GM18867 (cell line): ENCODE measurements around the gene SP9.

Experiments
- ATAC-seq: cut with Tn5 transposase; IDR thresholded peaks from one replicate; pipeline ENCODE4 v1.9.1; 2021; ENCODE audit warnings: mild to moderate bottlenecking, moderate library complexity; ENCODE audit not compliant: unreplicated experiment

The SP9 gene

DNA sequence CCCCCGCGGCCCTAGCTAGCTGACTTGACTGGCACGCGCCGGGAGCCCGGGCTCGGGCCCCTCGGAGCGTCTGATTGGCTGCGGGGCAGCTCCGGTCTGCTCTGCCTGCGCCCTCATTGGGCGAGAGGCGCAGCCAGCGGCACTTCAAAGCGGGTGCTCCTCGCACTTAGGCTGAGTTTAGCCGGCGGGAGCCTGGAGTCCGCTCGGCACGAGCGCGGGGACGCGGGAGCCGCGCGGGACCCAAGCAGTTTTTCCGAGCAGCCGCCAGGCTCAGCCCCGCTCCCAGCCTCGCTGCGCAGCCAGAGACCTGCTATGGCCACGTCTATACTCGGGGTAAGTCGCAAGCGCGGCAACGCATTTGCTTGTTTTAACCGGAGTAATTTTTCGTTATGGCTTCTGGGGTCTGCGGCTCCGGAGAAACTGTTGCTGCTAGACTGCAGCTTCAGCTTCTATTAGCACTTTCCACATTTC lies at the start of gene SP9:
Gene SP9 (plus strand): TSS at position 174 of the 471 bp plus-strand sequence. CDS start 139 bp downstream, at position 313.
- no peak for ATAC-seq

DNA sequence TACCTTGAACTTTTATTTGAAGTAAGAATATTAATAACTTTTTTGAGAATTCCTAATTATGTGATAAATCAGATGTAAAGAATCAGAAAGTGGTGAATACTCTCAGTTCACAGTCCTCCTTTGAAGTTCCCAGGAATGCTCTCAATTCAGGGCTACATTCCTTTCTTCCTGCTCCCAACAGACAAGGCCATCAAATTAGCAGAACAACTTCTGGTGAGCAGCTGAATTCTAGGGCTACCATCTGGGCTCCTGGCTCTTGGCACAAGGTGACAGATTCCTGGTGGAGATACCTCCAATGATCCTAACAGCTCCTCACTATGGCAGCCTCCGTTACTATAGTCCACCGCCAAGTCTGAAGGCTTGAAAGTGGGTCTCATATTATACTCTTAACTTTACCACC lies 48.6 kb upstream of the SP9 start:
- no peak for ATAC-seq

DNA sequence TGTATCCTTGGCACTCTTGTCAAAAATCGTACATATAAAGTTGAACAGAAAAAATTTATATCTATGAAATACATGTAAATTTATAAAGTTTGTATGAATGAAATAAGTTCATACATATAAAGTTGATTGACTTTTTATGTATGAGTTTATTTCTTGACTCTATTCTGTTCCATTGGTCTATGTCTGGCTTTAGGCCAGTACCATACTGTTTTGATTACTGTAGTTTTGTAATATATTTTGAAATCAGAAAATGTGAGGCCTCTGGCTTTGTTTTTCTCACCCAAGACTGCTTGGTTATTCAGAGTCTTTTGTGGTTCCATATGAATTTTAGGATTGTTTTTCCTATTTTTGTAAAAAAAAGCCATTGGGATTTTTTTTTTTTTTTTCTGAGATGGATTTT lies 41.8 kb upstream of the SP9 start:
- ATAC-seq: no peak

DNA sequence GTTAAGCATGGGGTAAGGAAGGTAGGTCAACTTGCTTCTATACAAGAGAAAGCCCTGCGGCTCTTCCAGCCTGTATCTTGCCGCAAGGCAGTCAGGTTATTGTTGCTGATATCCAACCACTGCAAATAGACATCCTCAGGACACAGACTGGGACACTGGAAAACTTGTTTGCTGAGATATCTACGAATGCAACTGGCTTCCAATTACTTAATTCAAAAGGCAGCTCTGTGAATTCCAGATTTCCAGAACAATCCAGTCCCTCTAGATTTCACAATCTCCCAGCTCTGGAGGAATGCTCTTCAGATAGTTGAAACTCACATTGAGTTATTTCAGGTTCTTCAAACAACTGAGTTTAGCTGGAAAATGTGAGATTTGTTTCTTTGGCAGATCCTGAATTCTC lies 34.6 kb upstream of the SP9 start:
- no peak for ATAC-seq

DNA sequence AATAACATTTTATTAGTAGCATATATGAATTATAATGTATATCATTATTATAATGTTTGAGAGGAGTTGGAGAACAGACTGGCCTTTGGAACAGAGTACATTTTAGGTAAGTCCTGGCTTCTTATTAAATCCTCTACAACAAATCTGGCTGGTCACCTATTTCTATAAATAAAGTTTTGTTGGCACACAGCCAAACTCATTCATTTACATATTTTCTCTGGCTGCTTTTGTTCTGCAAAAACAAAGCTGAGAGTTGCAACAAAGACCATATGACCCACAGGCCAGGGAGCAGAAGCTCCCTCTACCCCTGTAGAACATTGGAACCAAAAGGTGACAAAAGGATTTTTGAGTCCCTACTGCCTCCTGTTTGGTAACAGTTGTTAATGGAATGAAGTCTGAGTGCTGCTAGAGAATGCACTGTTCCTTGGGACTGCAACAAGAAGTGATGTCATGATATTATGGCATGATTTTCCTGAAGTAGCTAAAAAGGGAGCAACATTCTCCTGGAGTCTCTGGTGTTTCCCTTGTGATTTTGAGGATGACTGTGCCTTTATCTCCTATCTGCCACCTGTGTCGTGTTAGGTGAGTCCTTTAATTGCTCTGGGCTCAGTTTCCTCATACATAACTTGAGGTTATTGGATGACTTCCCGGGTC lies 22.0 kb upstream of the SP9 start:
- no peak for ATAC-seq

DNA sequence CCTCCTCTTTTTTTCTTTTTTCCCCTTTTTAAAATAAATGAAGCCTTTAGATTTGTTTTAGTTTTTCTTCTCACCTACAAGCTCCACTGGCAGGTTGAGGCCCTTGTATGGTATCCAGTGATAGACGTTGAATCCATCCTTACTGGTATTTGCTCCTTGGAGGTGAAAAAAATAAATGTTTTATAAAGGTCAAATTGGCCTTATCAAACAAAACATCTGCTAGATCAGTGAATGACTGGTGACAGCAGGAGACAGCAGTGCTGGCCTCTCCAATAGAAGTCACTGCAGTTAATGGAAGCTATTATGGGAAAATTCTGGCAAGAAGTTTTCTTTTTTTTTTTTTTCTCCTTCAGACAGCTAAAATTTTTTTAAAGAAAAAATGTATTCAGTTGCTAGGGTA lies 12.6 kb upstream of the SP9 start:
- no peak for ATAC-seq

DNA sequence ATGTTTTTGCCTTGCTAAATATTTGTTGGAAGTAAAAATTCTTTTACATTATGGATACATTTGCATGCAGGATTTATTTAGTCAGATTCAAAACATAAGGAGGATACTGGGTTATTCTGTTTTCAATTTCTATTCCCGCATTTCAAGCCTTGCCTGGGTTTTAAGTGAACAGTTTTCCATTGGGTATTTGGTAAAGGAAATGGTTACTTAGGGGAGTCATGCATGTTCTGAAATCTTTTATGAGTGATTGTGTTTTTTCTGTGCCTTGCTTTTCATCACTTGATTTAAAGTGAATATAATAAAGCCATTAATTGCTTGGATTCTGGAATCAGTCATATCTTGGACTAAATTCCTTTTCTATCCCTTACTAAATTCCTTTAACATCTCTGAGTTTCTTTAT lies 12.0 kb upstream of the SP9 start:
- no peak for ATAC-seq

DNA sequence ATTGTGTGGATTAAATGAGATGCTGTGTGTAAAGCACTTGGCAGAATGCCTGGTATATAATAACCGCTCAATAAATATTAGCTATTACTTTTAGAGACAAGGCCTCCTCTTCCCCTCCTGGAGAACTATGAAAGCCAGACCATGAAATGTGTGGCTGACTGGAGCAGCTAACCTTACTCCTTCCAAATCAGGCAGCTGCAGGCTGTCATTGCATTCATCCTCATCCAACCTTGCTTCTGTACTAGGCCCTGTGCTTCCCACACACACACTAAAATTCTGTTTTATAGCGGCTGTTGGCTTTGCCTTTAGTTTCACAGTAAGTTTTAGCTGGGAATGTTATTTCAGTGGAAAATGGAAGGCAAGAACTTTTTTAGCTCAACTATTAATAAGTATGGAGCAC lies 10.2 kb upstream of the SP9 start:
- no peak for ATAC-seq

DNA sequence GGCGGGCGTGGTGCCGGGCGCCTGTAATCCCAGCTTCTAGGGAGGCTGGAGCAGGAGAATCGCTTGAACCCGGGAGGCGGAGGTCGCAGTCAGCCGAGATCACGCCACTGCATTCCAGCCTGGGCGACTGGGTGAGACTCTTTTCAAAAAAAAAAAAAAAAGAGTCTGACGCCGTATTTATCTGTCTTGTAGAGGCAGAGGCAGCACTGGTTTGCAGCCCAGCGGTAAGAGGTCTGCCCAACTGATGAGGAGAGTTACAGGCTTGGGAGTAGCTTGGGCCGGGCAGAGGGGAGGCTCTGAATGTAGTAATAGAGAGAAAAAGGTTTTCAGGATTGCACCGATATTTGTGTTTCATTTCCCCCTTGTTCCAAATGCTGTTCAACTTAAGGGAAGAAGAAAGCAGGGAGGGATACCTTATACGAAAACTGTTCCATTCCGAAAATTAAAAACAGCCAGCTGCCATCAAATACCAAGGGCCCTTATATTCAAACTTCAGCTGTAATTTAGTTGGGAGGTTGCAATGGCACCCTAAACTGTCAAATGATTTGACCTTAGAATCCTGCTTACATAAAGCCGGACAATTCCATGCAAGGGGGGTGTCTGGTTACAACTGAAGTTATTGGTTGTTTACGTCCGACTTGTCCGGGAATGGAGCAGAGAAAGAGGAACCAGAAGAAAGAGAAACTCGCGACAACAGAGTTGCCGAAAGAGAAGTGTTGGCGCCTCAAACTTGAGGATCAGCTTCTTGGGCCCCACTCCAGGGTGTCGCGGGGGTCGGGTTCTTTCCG lies 9.2 kb upstream of the SP9 start:
- no peak for ATAC-seq

DNA sequence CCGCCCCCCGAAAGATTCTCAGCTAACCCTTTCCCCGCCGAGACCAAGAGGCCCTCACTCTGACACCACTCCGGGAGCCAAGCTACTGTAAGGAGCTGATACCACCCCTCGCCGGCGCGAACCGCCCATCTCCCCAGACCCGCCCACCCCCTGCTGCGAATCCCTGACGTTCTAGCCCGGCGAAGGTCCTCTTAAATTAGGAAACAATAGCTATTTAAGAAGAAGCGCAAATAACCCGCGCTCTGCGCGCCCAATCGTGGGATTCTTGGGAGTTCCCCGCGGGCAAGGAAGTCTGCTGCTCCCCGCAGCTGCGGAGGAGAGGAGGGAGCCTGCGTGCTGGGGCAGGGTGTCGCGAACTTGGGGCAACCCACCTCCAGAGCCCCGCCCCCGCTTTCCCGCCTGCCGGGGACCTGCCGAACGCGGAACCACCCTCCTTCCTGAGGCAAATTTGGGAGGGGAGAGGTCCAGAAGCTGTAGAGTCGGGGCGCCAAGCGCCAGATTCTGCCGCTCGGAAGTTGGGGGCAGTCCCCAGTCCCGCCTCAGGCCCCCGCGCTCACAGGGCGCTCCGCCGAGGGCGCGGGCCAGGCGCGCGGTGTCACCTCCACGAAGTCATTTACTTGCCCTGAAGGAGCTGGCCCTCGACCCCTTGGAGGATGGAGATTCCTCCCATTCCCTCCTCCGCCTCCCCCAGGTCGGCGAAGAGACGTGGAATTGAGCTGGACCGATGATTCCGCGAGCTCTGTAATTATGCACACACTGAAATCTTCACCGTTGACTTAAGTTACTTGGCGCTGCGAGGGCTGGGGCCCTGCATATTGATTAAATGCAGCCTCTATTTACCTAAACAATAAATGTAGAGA lies 8.4 kb upstream of the SP9 start:
- ATAC-seq: no peak

DNA sequence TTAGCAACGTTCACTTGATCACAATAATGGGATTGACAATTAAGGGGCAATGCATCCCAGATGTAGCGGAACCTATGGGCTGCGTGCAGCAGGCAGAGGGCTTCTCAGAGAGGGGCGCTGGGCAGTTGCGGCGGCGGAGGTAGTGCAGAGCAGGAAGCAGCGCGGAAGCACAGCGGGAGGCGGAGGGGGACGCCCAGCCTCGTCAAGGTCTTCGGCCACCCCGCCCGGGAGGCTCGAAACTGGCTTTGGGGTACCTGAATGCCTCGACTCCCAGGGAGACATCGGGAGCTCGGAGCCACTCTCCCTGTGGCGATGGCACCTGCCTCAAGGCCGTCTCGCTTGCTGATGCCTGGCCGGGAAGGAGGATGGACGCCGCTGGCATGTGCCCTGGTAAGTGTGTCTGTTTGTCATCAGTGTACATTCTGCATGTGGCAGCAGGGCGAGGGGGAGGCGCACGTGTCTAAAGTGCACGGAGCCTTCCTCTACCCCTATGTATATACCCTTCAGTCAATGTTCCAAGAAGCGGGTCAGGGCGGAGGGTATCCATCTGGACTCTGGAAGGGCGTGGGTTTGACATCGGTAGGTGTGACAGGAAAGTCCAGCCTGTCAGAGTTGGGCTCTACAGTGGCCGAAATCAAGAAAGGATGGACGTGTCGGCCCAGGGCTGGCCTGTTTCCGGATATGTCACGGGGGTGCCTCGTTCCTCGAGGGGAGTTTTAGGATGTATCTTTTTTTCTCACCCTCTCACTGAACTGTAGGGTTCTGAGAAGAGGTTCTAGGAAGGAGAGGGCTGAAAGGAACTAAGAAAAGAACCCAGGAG lies 7.5 kb upstream of the SP9 start:
- ATAC-seq: no peak

DNA sequence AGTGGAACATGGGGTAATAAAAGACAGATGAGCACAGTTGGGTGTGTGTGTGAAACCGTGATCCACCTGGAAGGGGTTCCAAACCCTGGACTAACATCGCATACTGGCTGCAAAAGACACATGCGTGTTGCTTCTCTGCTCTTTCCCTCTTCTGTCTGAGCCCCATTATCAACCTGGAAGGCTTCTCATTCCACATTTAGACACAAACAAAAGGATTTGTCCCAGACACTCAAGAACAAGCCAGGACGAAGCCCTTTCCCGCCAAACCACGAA lies 7.0 kb upstream of the SP9 start:
- ATAC-seq: no peak

DNA sequence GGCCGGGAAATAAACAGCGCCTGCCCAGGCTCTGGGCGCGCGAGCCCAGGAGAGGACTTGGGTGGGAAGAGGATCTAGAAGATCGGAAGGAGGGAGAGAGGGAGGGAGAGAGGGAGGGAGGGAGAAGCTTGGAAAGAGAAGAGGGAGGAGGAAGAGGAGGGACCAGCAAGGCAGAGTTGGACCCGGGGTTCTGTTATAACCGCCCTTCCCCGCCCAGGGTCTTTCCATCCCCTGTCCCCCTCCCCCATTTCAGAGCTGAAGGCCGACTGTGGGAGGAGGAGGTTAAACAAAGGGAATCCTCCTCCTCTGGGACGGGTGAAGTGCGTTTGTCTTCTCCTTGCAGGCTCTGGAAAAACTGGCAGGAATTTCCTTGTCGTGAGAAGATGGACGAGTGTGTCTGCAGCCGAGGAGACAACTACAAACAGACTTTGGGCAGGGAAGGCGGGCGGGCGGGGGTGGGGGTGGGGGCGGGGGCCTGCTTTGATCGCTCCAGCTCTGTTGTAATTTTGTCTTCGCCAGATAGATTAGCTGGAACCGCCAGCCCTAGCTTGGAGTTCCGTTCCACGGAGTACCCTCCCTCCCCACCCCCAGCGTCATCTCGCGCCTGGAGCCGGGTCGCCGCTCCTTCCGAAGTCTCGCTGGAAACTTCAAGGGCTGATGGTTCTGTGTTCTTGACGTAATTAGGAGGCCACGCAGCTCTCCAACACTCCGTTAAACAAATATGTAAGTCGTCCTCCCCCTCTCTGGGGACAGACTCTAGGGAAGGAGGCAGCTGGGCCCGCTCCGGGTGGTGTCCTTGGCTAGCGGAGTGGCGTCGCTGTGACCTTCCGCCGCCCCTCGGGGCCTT lies 6.4 kb upstream of the SP9 start:
- ATAC-seq: no peak

DNA sequence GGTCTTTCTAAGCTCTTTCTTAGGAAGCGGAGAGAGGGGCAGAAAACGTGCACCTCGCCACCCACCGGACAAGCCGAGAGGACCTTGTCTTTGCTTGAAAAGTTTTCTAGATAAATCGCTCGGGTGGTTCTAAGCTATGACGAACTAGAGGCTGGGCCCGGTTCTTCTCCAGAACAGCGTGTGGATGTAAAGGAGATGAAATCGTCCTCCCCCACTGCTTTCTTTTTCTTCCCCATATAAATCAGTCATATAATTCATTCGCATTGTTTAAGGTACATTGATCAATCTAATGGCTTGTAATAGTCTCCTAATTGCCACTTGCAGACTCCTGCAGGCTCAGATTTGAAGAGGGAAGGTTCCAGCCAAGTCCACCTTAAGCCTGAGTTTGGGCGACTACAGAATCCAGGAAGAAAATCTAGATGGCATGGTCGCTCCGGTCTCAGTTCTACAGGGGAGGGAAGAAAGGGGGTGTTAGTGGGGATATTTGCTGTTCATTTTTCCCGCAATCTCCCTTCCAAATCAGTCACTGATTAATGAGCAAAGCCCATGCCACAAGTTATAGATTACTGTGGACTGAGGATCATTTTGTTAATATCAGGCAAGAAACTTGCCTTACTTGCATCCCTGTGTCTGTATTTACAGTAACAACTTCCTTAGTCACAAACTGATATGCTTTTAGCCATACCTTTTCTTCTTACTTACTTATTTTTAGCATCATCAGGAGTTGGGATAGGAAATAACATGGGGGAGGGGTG lies 5.6 kb upstream of the SP9 start:
- ATAC-seq: no peak

DNA sequence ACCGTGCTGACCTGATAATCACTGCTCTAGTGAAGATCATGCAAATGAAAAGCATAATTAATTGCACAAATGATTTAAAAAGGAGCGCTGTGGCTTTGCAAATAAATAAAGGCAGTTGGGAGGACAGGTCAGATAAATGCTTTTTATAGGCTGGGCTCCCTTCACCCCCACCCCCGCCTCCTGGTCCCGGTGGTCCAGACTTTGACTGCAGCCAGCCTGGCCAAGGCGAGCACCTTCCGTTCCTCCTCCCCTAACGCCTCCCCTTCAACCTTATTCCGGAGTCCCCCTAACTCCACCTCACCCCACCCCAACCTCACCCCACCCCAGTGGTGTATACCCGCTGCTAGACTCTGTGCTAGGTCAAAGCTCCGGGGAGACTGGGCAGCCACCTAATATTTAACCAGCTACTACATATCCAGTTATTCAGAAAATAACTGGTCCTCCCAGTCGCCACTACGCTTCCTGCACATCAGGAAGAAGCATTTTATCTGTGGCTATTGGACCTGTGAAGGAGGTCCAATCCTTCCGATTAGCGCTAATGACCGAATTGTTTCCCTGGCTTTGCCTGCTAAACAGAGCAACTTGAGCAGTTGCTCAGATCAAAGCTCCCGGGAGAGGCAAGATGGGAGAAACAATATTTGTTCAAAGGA lies 3.7 kb upstream of the SP9 start:
- no peak for ATAC-seq

DNA sequence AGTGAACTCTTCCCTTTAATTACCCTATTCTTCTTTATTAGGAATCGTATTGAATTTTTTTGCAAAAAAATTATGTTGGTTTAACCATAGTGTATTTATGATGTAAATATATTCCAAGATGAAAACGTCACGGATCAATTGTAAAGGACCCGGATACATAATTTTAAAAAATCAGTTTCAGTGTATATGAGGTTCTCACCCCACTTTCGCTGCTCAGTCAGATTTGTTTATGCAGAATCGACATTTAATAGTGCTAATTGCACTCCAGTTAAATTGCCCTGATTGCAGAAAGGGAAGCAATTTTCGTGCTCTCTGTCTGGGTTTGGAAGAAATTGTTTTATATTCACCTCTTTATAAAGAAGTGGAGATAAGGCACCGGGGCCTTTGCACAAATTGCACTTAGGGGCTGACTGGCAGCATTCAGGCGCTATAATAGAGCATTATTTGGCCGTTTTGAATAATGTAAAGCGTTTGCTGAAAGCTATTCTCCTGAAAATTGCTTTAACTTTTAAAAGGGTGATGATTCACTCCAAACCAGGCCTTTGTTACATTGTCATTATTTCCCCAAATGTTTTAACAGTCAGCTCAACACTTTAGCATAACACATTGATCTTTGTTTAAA lies 3.0 kb upstream of the SP9 start:
- ATAC-seq: no peak

DNA sequence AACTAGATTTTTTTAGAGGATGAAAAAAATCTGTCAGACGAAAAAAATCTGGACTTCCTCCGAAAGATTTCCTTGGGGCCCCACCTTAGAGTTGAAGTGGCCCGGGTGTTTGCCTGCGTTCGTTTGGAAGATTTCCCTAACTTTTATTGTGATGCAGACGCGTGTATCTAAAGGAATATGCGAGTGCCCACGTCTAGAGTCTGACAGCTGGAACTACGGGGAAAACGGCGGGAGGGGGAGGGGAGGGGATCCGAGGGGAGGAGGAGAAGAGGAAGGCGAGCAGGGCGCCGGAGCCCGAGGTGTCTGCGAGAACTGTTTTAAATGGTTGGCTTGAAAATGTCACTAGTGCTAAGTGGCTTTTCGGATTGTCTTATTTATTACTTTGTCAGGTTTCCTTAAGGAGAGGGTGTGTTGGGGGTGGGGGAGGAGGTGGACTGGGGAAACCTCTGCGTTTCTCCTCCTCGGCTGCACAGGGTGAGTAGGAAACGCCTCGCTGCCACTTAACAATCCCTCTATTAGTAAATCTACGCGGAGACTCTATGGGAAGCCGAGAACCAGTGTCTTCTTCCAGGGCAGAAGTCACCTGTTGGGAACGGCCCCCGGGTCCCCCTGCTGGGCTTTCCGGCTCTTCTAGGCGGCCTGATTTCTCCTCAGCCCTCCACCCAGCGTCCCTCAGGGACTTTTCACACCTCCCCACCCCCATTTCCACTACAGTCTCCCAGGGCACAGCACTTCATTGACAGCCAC lies 2.4 kb upstream of the SP9 start:
- no peak for ATAC-seq

DNA sequence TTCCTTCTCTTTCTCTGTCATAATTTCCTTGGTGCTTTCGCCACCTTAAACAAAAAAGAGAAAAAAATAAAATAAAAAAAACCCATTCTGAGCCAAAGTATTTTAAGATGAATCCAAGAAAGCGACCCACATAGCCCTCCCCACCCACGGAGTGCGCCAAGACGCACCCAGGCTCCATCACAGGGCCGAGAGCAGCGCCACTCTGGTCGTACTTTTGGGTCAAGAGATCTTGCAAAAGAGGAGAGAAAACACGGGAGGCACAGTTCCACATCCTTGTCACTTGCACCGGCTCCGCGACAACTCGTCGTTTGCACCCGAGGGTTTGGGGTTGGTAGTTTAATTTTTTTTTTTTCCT lies 1.8 kb upstream of the SP9 start:
- no peak for ATAC-seq
